ENCODE results near the gene ZNF331.

Gene ZNF331

GRCh38 chr19:53581871-53582279 lies 43.9 kb downstream of the ZNF331 start:
- Histone ChIP-seq H3K27ac (replicated peaks) (no peak overlapping the region), H3K4me3 (replicated peaks; ENCODE audit: insufficient read depth, low read length) (no peak overlapping the region), H3K27me3 (ENCODE audit: insufficient read depth, poor library complexity, severe bottlenecking) (no peaks in the 10 kb centered on the region)
- TF ChIP-seq SPI1 (IDR thresholded peaks at IDR 0.05; ENCODE audit: borderline replicate concordance, low read depth) (no peak), CTCF (IDR thresholded peaks at IDR 0.05; ENCODE audit: insufficient read depth, low read length) (no peak), POLR2AphosphoS5 (IDR thresholded peaks at IDR 0.05; ENCODE audit: low read depth) (no peak), REST (IDR thresholded peaks at IDR 0.05; ENCODE audit: insufficient replicate concordance, low read depth) (no peak), GABPA (IDR thresholded peaks at IDR 0.05; ENCODE audit: low read depth) (no peak)
- DNase-seq (ENCODE audit: low read depth in 1 of 2, low spot score in 1 of 2) = no peak

DNA sequence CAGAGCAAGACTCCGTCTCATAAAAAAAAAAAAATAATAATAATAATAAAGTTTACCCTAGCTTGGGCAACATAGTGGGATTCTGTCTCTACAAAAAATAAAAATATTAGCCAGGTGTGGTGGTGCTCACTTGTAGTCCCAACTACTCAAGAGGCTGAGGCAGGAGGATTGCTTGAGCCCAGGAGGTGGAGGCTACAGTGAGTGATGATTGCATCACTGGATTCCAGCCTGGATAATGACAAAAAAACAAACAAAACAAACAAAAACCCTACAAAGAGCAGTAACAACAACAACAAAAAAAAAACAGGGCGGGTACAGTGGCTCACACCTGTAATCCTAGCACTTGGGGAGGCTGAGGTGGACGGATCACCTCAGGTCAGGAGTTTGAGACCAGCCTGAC lies 45.2 kb downstream of the ZNF331 start:
- H3K27me3 ChIP-seq (ENCODE audit: insufficient read depth, poor library complexity, severe bottlenecking) = no peaks in the 10 kb centered on the region
- no peak overlapping the region for H3K27ac ChIP-seq (replicated peaks)
- no peak overlapping the region for H3K4me3 ChIP-seq (replicated peaks; ENCODE audit: insufficient read depth, low read length)
- DNase-seq (ENCODE audit: low read depth in 1 of 2, low spot score in 1 of 2) = no peak
- no peak for TF ChIP-seq POLR2AphosphoS5 (IDR thresholded peaks at IDR 0.05; ENCODE audit: low read depth)
- no peak for TF ChIP-seq SPI1 (IDR thresholded peaks at IDR 0.05; ENCODE audit: borderline replicate concordance, low read depth)
- no peak for TF ChIP-seq GABPA (IDR thresholded peaks at IDR 0.05; ENCODE audit: low read depth)
- TF ChIP-seq CTCF (IDR thresholded peaks at IDR 0.05; ENCODE audit: insufficient read depth, low read length) = no peak

DNA sequence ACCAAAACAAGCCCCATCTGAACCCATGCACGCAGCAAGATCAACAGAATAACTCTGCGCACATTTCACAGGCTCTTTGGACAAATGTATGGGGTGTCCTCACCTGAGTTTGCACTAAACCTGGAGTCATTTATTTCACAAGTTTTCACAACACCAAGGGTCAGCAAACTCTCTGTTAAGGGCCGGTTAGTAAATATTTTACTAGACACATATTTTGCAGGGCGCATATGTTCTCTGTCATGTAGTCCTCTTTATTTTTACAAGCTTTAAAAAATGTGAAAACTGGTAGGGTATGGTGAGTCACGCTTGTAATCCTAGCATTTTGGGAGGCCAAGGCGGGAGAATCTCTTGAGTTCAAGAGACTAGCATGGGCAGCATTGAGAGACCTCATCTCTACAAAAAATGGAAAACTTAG lies 48.3 kb downstream of the ZNF331 start:
- H3K4me3 ChIP-seq (replicated peaks; ENCODE audit: insufficient read depth, low read length) = no peak overlapping the region
- TF ChIP-seq SPI1 (IDR thresholded peaks at IDR 0.05; ENCODE audit: borderline replicate concordance, low read depth) (no peak), CTCF (IDR thresholded peaks at IDR 0.05; ENCODE audit: insufficient read depth, low read length) (no peak), POLR2AphosphoS5 (IDR thresholded peaks at IDR 0.05; ENCODE audit: low read depth) (no peak), GABPA (IDR thresholded peaks at IDR 0.05; ENCODE audit: low read depth) (no peak), REST (IDR thresholded peaks at IDR 0.05; ENCODE audit: insufficient replicate concordance, low read depth) (no peak)
- no peak for DNase-seq (ENCODE audit: low read depth in 1 of 2, low spot score in 1 of 2)
- no peak overlapping the region for H3K27ac ChIP-seq (replicated peaks)
- H3K27me3 ChIP-seq (ENCODE audit: insufficient read depth, poor library complexity, severe bottlenecking) = no peaks in the 10 kb centered on the region

- TF ChIP-seq SPI1 (IDR thresholded peaks at IDR 0.05; ENCODE audit: borderline replicate concordance, low read depth) (no peak), POLR2AphosphoS5 (IDR thresholded peaks at IDR 0.05; ENCODE audit: low read depth) (no peak), CTCF (IDR thresholded peaks at IDR 0.05; ENCODE audit: insufficient read depth, low read length) (no peak), REST (IDR thresholded peaks at IDR 0.05; ENCODE audit: insufficient replicate concordance, low read depth) (no peak), GABPA (IDR thresholded peaks at IDR 0.05; ENCODE audit: low read depth) (no peak)
- no peaks in the 10 kb centered on the region for H3K27me3 ChIP-seq (ENCODE audit: insufficient read depth, poor library complexity, severe bottlenecking)
- no peak overlapping the region for H3K27ac ChIP-seq (replicated peaks)
- no peak overlapping the region for H3K4me3 ChIP-seq (replicated peaks; ENCODE audit: insufficient read depth, low read length)
- DNase-seq (ENCODE audit: low read depth in 1 of 2, low spot score in 1 of 2) = no peak
Observed at GRCh38 chr19:53594811-53595509, 57.0 kb downstream of the ZNF331 start.

All from HL-60 (cell line).